GM12878 (cell line): ENCODE data around the gene DTX3. TPM values are rescaled to one million over a fixed set of nuclear protein-coding genes. Genes with fewer than 3 reads are reported as not detected.

Experiments used
- ATAC-seq: fragments of 200-7000 bp; cut with Tn5 transposase; 3 replicates; pipeline ENCODE4 v1.9.1; 2020; ENCODE audit warnings: mild to moderate bottlenecking, moderate library complexity
- BruUV-seq: library from RNA; stranded (reverse); fragments of 400-500 nt; replicated peaks from 2 replicates; lab custom pipeline; 2021; lab: Mats Ljungman, UMichigan
- CTCF ChIA-PET: fragments of 300-600 bp; sonication (Branson Sonifier 250); formaldehyde crosslinking; extraction: SDS; loops from one replicate; lab custom pipeline; 2021; ENCODE audit warnings: inconsistent platforms; lab: Yijun Ruan, JAX
- POLR2A ChIA-PET: fragments of 350-600 bp; formaldehyde crosslinking; extraction: SDS; loops from one replicate; lab custom pipeline; 2021; ENCODE audit warnings: inconsistent platforms; lab: Charles Lee
- RAD21 ChIA-PET: fragments of 300-600 bp; sonication (Branson Sonifier 250); formaldehyde crosslinking; loops from one replicate; lab custom pipeline; 2023; ENCODE audit warnings: antibody characterized with exemption; ENCODE audit not compliant: unreplicated experiment; lab: Charles Lee
- SMC1A ChIA-PET: fragments of 300-600 bp; sonication (Branson Sonifier 250); formaldehyde crosslinking; loops from one replicate; lab custom pipeline; 2023; ENCODE audit not compliant: unreplicated experiment, uncharacterized antibody; lab: Charles Lee
- DNase-seq: peaks from one replicate; pipeline ENCODE4 v3.0.0-alpha.2; 2011; ENCODE audit warnings: low read depth, low spot score
- FAIRE-seq: peaks from 3 replicates; lab custom pipeline; 2011; peaks lifted over from hg19 to GRCh38; lab: Jason Lieb, UNC
- H2AFZ ChIP-seq: 2 replicates; pipeline ENCODE4 v1.6.0; 2011; ENCODE audit warnings: low read depth, low read length, control low read depth; ENCODE audit not compliant: control insufficient read depth
- H3K27ac ChIP-seq: 2 replicates; pipeline ENCODE4 v1.5.1; 2011; ENCODE audit warnings: control low read depth; ENCODE audit not compliant: control insufficient read depth, insufficient read depth
- H3K27me3 ChIP-seq, 2 experiments: replicated peaks in 1 of 2; 2 replicates each; pipeline versions ENCODE4 v1.6.0 to v1.6.1; 2011; ENCODE audit warnings: low read length in 1 of 2; ENCODE audit not compliant: control insufficient read depth in 2 of 2, insufficient read depth in 2 of 2
- H3K36me3 ChIP-seq, 2 experiments: 2 replicates each; pipeline ENCODE4 v1.5.1; 2011; ENCODE audit warnings: low read length in 1 of 2; ENCODE audit not compliant: control insufficient read depth in 2 of 2, insufficient read depth in 2 of 2
- H3K4me1 ChIP-seq: 2 replicates; pipeline ENCODE4 v1.6.1; 2011; ENCODE audit warnings: mild to moderate bottlenecking, low read length, moderate library complexity, mixed read lengths; ENCODE audit not compliant: control insufficient read depth, insufficient read depth
- H3K4me2 ChIP-seq: 2 replicates; pipeline ENCODE4 v1.6.0; 2011; ENCODE audit warnings: control low read depth; ENCODE audit not compliant: control insufficient read depth, insufficient read depth
- H3K4me3 ChIP-seq: fragments of 200-600 bp; sonication (generic); 2 replicates; pipeline ENCODE4 v1.5.1; 2016
- H3K79me2 ChIP-seq: 2 replicates; pipeline ENCODE4 v1.6.0; 2011; ENCODE audit warnings: low read length; ENCODE audit not compliant: control insufficient read depth, insufficient read depth
- H3K9ac ChIP-seq: 2 replicates; pipeline ENCODE4 v1.8.0; 2011; ENCODE audit warnings: low read length, control low read depth, mixed read lengths; ENCODE audit not compliant: control insufficient read depth, insufficient read depth
- H3K9me3 ChIP-seq: replicated peaks from 3 replicates; pipeline ENCODE4 v1.5.1; 2011; ENCODE audit warnings: mild to moderate bottlenecking, low read length; ENCODE audit not compliant: control insufficient read depth, insufficient read depth
- H4K20me1 ChIP-seq: 2 replicates; pipeline ENCODE4 v1.6.0; 2011; ENCODE audit not compliant: control insufficient read depth, insufficient read depth
- BACH1 ChIP-seq: fragments of 450-650 bp; IDR thresholded peaks from 2 replicates; pipeline ENCODE4 v1.6.1; 2017; ENCODE audit warnings: mild to moderate bottlenecking, borderline replicate concordance
- CUX1 ChIP-seq: IDR thresholded peaks from 2 replicates; pipeline ENCODE4 v1.6.1; 2012; ENCODE audit warnings: improper control_type of control experiment, low read depth, low read length; ENCODE audit not compliant: insufficient replicate concordance
- NR2F1 ChIP-seq: fragments of 450-650 bp; conservative IDR thresholded peaks from 2 replicates; pipeline ENCODE4 v1.6.1; 2017; ENCODE audit warnings: mild to moderate bottlenecking
- ZNF24 ChIP-seq: fragments of 450-650 bp; IDR thresholded peaks from 2 replicates; pipeline ENCODE4 v1.6.1; 2017; ENCODE audit warnings: antibody characterized with exemption, mild to moderate bottlenecking
- WGBS: methylation state at CpG from one replicate; pipeline ENCODE4 v1.1.6; 2016; ENCODE audit warnings: low lambda C conversion rate; ENCODE audit not compliant: insufficient replicate concordance, insufficient coverage; ENCODE audit errors: missing lambda C conversion rate; 5-methylcytosine and 5-hydroxymethylcytosine counted together
- in situ Hi-C: fragments of 300-500 bp; cut with MboI; formaldehyde crosslinking; loops from 9 replicates; pipeline ENCODE4 v1.14.3; 2018; ENCODE audit warnings: mixed read lengths
- intact Hi-C: fragments of 100-400 bp; cut with micrococcal nuclease; formaldehyde crosslinking; loops from one replicate; pipeline ENCODE4 v1.14.2; 2022; ENCODE audit not compliant: unreplicated experiment
- polyA plus RNA-seq, 11 experiments: library from polyadenylated mRNA; depleted of rRNA in 4 of 11; unstranded in 6 of 11; stranded (reverse) in 5 of 11; fragments of >200 nt; fragmentation: Nextera tagmentation in 4 of 11; fragmentation: Illumina TruSeq in 1 of 11; extraction: Ambion mirVana in 4 of 11; extraction: Trizol in 1 of 11; gene quantifications; 1 replicate in 1 of 11; 2 replicates in 10 of 11; pipeline versions ENCODE4 v1.2.1 to v1.2.3, GENCODE V29; 2011 to 2016; ENCODE audit warnings: inconsistent platforms in 2 of 11, missing spikeins in 2 of 11, low read depth in 1 of 11
- total RNA-seq, 4 experiments: library from RNA; depleted of rRNA in 3 of 4; stranded (reverse); fragments of >200 nt in 3 of 4; fragmentation: Illumina TruSeq in 1 of 4; extraction: Trizol in 1 of 4; gene quantifications; 2 replicates each; pipeline versions ENCODE4 v1.2.1 to v1.2.3, GENCODE V29; 2013 to 2021

DTX3 gene
- total and polyA plus RNA-seq, 10 of the 15 experiments (the other 5 are each of a cell fraction or from before 2014, with no cell fraction given), result 1.1 to 13.6 (median 5.6) TPM

- TF ChIP-seq CUX1 (no peak), NR2F1 (no peak), ZNF24 (no peak)
Observed at GRCh38 chr12:57584690-57585089, 19.9 kb upstream of the DTX3 start (continued).

- no peaks in the 10 kb centered on the region for H3K36me3 ChIP-seq
- in situ Hi-C loops, result no loop called here
- no peaks in the 10 kb centered on the region for H3K79me2 ChIP-seq
- H3K9me3 ChIP-seq, result no peaks in the 10 kb centered on the region
- CTCF ChIA-PET, result interaction anchor here (0.9 to 7.8 kb wide), 19 partner anchors 7 to 218 kb away, joined by 3 to 119 read pairs (median 7); partner anchors contain the start of genes B4GALNT1, GLI1, PIP4K2C and TSPAN31
- ATAC-seq, result no peak
- H2AFZ ChIP-seq, result no peak overlapping the region
- BruUV-seq, result no TSS peak
- RAD21 ChIA-PET, result interaction anchor here (0.7 to 5.3 kb wide), 8 partner anchors 11 to 273 kb away, joined by 3 to 28 read pairs (median 3); partner anchors contain the start of gene TSPAN31
- no peak overlapping the region for H3K4me2 ChIP-seq
- intact Hi-C loops, result loop anchor here (10.0 kb wide), 1 partner anchor 320 kb away; no protein-coding TSS in a partner anchor
- WGBS, result 29% methylated on average over 2 of the region's 2 CpGs
- no peak overlapping the region for H3K9ac ChIP-seq
- no peak for DNase-seq
- H3K27me3 ChIP-seq, result no peaks in the 10 kb centered on the region; a peak in 1 of 4 replicates
- no peak overlapping the region for H3K4me3 ChIP-seq
- no peaks in the 10 kb centered on the region for H4K20me1 ChIP-seq
- TF ChIP-seq BACH1, result no peak
- SMC1A ChIA-PET, result interaction anchor here (0.9 to 3.6 kb wide), 7 partner anchors 9 to 212 kb away, joined by 3 to 16 read pairs (median 6); no protein-coding TSS in a partner anchor
- FAIRE-seq, result no peak
- POLR2A ChIA-PET, result interaction anchor here (0.9 to 1.1 kb wide), 2 partner anchors 8 to 29 kb away, joined by 3 read pairs; no protein-coding TSS in a partner anchor
- no peaks in the 10 kb centered on the region for H3K4me1 ChIP-seq
- H3K27ac ChIP-seq, result no peak overlapping the region
Observed at GRCh38 chr12:57585156-57585555, 19.5 kb upstream of the DTX3 start.
